ENCODE results near the gene FKBP8. TPM values are rescaled to one million over a fixed set of nuclear protein-coding genes. Genes with fewer than 3 reads are reported as not detected.
A peak's percentile ranks its signal among the peaks of the same experiment; 100 is the strongest.

Gene FKBP8
- total and polyA plus RNA-seq, 7 donors, result 200 to 456 (median 366) TPM

DNA sequence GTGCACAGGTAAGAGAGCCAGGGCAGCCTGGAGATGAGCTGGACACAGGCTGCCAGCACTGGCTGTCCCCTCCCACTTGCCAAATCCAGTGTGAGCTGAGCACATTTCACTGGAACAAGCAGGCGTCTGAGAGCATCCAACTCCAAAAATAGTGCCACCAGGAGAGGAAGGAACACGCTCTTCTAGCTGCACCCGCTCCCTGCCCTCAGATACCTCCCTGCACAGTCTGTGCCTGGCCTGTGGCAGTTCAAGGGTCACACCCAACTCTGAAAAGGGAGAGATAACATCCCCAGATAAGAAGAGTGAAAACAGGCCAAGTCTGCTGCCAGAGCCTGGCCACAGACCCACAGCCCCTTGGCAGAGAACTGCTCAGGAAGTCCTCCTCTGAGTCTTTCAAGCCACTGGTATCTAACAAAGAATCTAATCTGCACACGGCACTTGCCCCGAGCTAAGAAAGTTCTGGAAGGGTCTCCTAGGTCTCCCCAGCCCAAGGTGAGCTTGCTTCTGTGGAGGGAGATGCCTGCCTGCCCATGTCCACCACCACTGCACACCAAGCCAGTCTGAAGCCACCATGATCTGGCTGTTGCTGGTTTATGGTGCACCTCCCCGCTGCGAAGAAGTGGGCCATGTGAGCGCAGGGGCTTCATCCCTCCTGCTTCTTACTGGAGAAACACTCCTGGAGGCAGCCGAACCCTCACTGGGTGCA is 36.2 kb downstream of the FKBP8 start:
- peak overlapping the region; percentile 49 to 74 (median 57) for H3K27ac ChIP-seq
- intact Hi-C loops (cut with DNase I), result loop anchor here (10.0 kb wide), 1 partner anchor 52 kb away; no protein-coding TSS in a partner anchor
- no peak for DNase-seq
- no peak for TF ChIP-seq EP300 (IDR thresholded peaks at IDR 0.05)
- TF ChIP-seq, protein P1, sequence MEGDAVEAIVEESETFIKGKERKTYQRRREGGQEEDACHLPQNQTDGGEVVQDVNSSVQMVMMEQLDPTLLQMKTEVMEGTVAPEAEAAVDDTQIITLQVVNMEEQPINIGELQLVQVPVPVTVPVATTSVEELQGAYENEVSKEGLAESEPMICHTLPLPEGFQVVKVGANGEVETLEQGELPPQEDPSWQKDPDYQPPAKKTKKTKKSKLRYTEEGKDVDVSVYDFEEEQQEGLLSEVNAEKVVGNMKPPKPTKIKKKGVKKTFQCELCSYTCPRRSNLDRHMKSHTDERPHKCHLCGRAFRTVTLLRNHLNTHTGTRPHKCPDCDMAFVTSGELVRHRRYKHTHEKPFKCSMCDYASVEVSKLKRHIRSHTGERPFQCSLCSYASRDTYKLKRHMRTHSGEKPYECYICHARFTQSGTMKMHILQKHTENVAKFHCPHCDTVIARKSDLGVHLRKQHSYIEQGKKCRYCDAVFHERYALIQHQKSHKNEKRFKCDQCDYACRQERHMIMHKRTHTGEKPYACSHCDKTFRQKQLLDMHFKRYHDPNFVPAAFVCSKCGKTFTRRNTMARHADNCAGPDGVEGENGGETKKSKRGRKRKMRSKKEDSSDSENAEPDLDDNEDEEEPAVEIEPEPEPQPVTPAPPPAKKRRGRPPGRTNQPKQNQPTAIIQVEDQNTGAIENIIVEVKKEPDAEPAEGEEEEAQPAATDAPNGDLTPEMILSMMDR (IDR thresholded peaks at IDR 0.05), result no peak
- peak in 1 of 4 donors; percentile 10 for TF ChIP-seq POLR2AphosphoS5 (IDR thresholded peaks at IDR 0.05)
- H3K4me3 ChIP-seq, result no peak overlapping the region
- no peaks in the 10 kb centered on the region for H3K27me3 ChIP-seq
- no peaks in the 10 kb centered on the region for H3K36me3 ChIP-seq
- no peaks in the 10 kb centered on the region for H3K9me3 ChIP-seq
- WGBS, 2 donors, result 46 to 54% methylated on average over 9 of the region's 9 CpGs
- H3K4me1 ChIP-seq, result peaks cover 0 to 84% (median 75%) of the 10 kb centered on the region in 4 donors

DNA sequence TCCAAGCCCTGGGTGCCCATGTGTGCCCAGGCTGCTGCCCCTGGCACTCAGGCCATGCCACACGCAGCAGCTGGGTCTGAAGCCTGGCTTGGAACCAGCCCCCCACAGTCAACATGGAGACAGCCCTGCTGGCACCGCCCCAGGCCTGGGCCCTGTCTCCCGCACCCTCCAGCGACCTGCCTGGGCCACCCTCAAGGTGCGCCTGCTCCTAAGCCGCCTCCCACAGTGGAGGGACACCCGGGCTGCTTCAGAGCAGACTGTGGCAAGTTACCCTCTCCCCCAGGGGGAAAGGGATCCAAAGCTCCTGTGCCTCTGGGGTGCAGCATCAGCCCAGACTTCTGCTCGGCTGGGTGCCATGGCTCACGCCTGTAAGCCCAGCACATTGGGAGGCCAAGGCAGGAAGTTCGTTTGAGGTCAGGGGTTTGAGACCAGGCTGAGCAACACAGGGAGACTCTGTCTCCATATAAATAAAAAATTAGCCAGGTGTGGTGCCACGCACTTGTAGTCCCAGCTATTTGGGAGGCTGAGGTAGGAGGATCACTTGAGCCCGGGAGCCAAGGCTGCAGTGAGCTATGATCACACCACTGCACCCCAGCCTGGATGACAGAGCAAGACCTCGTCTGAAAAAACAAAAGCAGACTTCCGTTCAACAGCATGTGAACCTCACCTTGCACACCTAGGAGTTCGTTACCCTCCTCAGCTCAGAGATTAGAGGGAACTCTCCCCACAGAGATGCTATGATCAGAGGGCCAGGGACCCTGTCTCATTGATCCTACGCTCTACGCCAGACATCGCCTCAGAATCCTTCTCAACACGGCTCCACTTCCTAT is 37.1 kb downstream of the FKBP8 start:
- TF ChIP-seq POLR2AphosphoS5 (IDR thresholded peaks at IDR 0.05) (no peak), POLR2A (IDR thresholded peaks at IDR 0.05) (no peak), EP300 (IDR thresholded peaks at IDR 0.05) (no peak)
- TF ChIP-seq, protein P1 (IDR thresholded peaks at IDR 0.05), result no peak
- H3K4me3 ChIP-seq, result no peak overlapping the region
- no peaks in the 10 kb centered on the region for H3K27me3 ChIP-seq
- DNase-seq, result no peak
- H3K36me3 ChIP-seq, result no peaks in the 10 kb centered on the region
- 64 to 76% methylated on average over 19 of the region's 19 CpGs for WGBS, 2 donors
- H3K4me1 ChIP-seq, result peaks cover 0 to 92% (median 84%) of the 10 kb centered on the region in 4 donors
- no peaks in the 10 kb centered on the region for H3K9me3 ChIP-seq
- intact Hi-C loops (cut with DNase I), result loop anchor here (10.0 kb wide), 1 partner anchor 52 kb away; no protein-coding TSS in a partner anchor
- peak overlapping the region; percentile 49 to 74 (median 57) for H3K27ac ChIP-seq

DNA sequence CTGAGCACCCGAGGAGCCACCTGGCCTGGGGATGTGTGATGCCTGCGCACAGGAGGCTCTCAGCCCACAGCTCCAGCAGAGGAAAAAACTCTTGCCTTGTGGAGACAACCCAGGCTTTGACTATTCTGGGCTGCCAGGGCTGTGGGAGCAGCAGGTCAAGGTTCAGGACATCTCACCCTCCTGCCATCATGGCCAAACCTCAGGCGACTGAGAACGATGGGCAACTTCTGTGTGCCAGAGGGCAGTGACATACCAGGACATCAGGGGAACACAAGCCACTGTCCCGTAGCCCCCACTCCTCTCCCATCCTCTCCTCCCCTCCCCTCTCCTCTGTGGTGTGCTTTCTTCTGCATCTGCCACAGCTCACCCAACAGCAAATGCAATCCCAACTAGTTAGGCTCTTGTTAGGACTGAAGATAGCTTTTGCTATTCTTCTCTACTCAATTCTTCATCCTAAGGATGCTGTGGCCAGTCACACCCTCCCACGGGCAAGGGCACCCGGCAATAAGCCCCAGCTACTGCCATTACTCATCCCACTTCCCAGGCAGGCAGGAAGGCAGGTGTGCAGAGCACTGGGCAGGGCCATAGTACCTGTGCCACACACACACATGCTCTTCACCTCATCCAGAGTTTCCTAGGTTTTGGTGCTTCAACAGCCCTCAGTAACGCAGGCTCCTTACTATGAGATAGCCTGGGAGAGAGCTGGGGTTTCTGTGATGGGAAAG is 38.3 kb downstream of the FKBP8 start:
- H3K4me1 ChIP-seq, result peaks cover 0 to 99% (median 95%) of the 10 kb centered on the region in 4 donors
- no peaks in the 10 kb centered on the region for H3K27me3 ChIP-seq
- 25 to 70% methylated on average over 8 of the region's 8 CpGs for WGBS, 2 donors
- peak overlapping the region; percentile 45 to 74 (median 70) for H3K27ac ChIP-seq
- no peak for DNase-seq
- TF ChIP-seq POLR2AphosphoS5 (IDR thresholded peaks at IDR 0.05), result no peak
- no peak for TF ChIP-seq EP300 (IDR thresholded peaks at IDR 0.05)
- no peak for TF ChIP-seq POLR2A (IDR thresholded peaks at IDR 0.05)
- TF ChIP-seq, protein P1 (IDR thresholded peaks at IDR 0.05), result no peak
- intact Hi-C loops (cut with DNase I), result loop anchor here (10.0 kb wide), 1 partner anchor 50 kb away; no protein-coding TSS in a partner anchor
- H3K36me3 ChIP-seq, result no peaks in the 10 kb centered on the region
- no peaks in the 10 kb centered on the region for H3K9me3 ChIP-seq
- no peak overlapping the region for H3K4me3 ChIP-seq

DNA sequence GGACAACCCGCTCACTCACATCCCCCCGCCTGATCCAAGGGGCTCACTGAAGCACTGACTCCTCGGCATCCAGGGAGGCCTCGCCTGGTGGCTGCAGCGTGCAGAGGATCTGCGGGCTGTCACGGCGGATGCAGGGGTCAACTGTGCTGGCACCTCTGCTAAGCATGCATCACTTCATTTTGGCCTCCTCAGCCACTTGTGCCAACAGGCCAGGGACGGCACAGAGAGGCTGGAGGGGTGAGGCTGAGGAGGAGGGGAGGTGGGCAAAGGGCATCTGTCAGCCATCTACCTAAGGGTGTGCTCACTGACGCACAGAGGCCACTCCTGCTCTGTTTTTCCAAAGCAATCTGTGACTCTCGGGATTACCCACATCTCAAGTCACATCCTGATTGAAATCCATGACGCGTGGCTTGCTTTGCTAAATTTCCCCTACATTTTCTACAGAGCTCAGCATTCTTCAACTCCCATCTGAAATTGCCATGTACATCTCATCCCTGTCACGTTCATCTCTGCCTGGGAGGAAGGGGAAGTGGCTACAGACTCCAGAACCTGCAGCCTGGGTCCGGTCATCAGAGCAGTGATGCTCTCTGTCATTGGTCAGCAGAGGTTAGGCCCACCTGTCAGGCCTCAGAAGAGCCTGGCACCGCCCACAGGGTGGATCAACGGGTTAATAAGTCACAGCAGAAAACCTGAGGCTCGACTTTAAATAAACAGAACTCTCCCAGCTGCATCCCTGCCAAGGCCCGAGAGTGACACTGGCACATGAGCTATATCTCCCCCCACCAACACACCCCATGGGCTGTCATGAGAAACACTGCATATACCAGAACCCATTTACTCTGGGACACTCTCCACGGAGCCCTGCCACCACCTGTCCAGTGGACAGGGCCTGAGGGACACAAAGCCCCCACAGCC is 39.1 kb downstream of the FKBP8 start:
- intact Hi-C loops (cut with DNase I), result loop anchor here (10.0 kb wide), 1 partner anchor 49 kb away; no protein-coding TSS in a partner anchor
- DNase-seq, result no peak
- Histone ChIP-seq H3K27me3 (no peaks in the 10 kb centered on the region), H3K36me3 (no peaks in the 10 kb centered on the region), H3K27ac (peak overlapping the region; percentile 64 to 74 (median 70)), H3K9me3 (no peaks in the 10 kb centered on the region), H3K4me3 (no peak overlapping the region), H3K4me1 (peaks cover 0 to 100% (median 99%) of the 10 kb centered on the region in 4 donors)
- peak in 1 of 4 donors; percentile 55 for TF ChIP-seq EP300 (IDR thresholded peaks at IDR 0.05)
- peak in 1 of 4 donors; percentile 10 for TF ChIP-seq POLR2AphosphoS5 (IDR thresholded peaks at IDR 0.05)
- TF ChIP-seq, protein P1 (IDR thresholded peaks at IDR 0.05), result no peak
- 22 to 59% methylated on average over 20 of the region's 20 CpGs for WGBS, 2 donors

All from sigmoid colon (tissue), 7 donors.